Liver (tissue), 3 donors: ENCODE results near the gene AGGF1.

Experiments used
- CTCF ChIP-seq: fragments of 150-350 bp; IDR thresholded peaks from 2 replicates; pipeline ENCODE4 v1.5.1; 2017; ENCODE audit warnings: improper control_type of control experiment, low read depth, low read length; ENCODE audit not compliant: missing input control
- RAD21 ChIP-seq, 2 donors: IDR thresholded peaks; 2 replicates each; pipeline ENCODE4 v1.6.1; 2016; ENCODE audit warnings: antibody characterized with exemption in 2 of 2, mild to moderate bottlenecking in 2 of 2
- donor health status: healthy.
- donor health status: healthy.

GRCh38 chr5:77065256-77065655 is 35.1 kb downstream of the AGGF1 start:
- TF ChIP-seq CTCF (no peak), RAD21 (IDR thresholded peaks at IDR 0.05) (no peak)
